HG02884 (cell line): Measurements from ENCODE around the gene EGLN3.
"Not testable (repeated sequence)": the region's sequence is repeated elsewhere in the genome, so short reads cannot be mapped to it uniquely, and the experiment has no call there.

Experiments used
- ATAC-seq: cut with Tn5 transposase; IDR thresholded peaks from one replicate; pipeline ENCODE4 v1.9.1; 2021; ENCODE audit warnings: mild to moderate bottlenecking, moderate library complexity; ENCODE audit not compliant: unreplicated experiment

EGLN3 gene

DNA sequence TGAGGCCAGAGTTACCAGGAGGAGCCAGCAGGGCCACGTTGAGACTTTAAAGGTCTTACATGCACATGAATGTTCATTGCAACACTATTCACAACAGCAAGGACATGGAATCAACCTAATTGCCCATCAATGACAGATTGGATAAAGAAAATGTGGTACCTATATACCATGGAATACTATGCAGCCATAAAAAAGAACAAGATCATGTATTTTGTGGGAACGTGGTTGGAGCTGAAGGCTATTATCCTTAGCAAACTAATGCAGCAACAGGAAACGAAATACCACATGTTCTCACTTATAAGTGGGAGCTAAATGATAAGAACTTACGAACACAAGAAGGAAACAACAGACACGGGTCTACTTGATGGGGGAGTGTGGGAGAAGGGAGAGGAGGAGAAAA is 11.6 kb upstream of the EGLN3 start:
- ATAC-seq, result not testable (repeated sequence)

DNA sequence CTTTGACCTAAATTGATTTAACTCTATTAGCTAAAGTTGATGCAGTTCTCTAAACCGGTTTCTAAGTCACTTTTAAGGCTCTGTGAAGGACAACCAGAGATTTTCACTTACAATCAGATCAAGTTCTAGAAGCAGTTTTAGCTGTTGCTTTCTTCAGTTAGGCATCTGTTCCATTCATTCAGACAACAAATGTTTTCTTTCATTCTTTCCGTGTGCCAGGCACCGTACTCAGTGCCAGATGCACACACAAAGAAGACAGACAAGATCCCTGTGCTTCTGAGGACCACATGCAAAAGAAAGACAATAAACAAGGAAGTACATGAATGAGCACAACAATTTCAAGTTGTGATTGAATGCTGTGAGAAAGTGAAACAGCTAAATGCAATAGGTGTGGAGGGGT is 11.1 kb upstream of the EGLN3 start:
- no peak for ATAC-seq

- no peak for ATAC-seq
These were observed 8.8 kb upstream of the EGLN3 start for GRCh38 chr14:33959692-33960151.

- no peak for ATAC-seq
These were observed 7.8 kb upstream of the EGLN3 start for GRCh38 chr14:33958605-33959226.

GRCh38 chr14:33957993-33958392 is 7.1 kb upstream of the EGLN3 start:
- no peak for ATAC-seq

DNA sequence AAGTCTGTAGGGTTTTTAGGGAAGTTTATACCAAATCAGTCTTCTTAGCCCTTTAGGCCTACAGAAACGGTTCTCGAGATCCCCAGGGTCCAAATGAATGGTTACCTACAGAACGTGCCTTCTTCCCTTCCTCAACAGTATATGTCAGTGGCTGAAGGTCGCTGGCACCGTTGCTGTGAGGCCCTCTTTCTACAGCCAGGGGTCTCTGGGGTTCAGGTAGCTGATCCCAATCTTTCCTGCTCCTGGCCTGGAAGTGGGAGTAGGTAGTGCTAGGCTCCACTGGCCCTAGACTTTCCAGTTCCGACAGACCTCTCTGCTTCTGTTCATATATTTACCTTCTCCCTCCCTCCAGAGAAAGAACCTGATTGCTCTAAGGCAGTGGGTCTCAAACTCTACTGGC is 6.4 kb upstream of the EGLN3 start:
- ATAC-seq, result no peak

- ATAC-seq, result no peak
These were observed 5.8 kb upstream of the EGLN3 start for GRCh38 chr14:33956640-33957039.

DNA sequence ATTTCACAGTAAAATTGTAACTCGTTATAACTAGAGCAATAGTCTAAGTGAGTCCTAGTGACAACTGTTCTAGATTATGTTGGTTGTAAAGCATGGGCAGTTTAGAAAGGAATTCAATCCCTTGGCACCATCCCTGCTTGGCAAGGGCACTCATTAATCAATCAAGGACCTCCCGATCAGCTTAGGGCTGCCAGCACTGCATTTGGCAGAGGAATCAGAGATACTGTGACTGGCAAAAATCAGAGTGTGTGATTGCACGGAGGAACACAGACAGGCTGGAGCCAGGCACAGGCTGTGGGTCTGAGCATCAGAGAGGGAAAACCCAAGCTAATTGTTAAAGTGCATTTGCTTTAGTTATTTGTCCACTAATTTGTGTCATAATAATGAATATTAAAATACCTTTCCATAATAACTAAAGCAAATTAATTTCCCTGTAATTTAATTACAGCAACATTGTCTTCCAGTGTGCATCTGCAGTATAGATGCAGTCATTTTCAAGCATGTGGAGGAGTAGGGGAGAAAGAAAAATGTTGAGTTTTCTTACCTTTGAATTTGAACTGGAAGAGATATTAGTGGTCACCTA is 3.2 kb upstream of the EGLN3 start:
- no peak for ATAC-seq

- ATAC-seq, result no peak
These were observed 1.7 kb upstream of the EGLN3 start for GRCh38 chr14:33952541-33952940.

- ATAC-seq, result peak; percentile 1
These were observed 438 bp upstream of the EGLN3 start for GRCh38 chr14:33951183-33951840.

DNA sequence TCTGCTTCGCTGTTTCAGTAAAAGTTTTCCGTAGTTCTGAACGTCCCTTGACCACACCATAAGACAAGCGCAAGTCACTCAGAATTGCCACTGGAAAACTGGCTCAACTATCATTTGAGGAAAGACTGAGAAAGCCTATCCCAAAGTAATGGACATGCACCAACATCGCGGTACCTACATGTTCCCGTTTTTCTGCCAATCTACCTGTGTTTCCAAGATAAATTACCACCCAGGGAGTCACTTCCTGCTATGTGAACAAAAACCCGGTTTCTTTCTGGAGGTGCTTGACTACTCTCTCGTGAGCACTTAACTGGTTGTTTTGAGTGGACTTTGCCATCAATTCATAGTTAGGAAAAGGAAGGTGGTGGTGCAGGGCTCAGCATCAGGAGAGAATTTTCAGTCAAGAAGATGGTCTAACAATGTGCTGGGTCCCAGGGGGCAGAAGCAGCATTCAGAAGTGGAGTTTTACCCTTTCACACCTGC is 1.4 kb downstream of the EGLN3 start:
- no peak for ATAC-seq

DNA sequence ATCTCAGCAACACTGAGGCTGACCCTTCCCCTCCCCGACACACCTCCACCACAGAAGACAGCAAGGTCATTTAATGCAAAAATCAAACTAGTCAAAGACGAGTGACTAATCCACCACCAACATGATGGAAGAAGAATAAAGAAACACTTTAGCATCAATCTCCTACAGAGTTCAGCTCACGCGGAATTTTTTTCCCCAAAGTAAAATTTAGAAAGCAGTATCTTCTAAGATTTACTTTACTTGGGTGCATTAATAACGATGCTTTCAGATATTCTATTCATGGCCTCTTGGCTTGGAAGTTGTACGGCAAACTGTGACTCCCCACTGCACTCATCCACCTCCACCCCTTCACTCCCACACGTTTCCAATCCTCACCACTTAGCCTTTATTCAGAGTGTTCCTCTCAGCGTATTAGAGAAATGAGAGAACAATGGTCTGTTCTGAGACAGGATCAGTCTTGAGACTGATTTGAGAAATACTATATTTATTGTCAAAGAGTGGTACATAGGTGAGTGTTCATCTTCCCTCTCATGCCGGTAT is 1.9 kb downstream of the EGLN3 start:
- ATAC-seq, result no peak

GRCh38 chr14:33948145-33948868 is 2.6 kb downstream of the EGLN3 start:
- no peak for ATAC-seq

GRCh38 chr14:33946679-33947476 is 4.0 kb downstream of the EGLN3 start:
- ATAC-seq, result no peak

DNA sequence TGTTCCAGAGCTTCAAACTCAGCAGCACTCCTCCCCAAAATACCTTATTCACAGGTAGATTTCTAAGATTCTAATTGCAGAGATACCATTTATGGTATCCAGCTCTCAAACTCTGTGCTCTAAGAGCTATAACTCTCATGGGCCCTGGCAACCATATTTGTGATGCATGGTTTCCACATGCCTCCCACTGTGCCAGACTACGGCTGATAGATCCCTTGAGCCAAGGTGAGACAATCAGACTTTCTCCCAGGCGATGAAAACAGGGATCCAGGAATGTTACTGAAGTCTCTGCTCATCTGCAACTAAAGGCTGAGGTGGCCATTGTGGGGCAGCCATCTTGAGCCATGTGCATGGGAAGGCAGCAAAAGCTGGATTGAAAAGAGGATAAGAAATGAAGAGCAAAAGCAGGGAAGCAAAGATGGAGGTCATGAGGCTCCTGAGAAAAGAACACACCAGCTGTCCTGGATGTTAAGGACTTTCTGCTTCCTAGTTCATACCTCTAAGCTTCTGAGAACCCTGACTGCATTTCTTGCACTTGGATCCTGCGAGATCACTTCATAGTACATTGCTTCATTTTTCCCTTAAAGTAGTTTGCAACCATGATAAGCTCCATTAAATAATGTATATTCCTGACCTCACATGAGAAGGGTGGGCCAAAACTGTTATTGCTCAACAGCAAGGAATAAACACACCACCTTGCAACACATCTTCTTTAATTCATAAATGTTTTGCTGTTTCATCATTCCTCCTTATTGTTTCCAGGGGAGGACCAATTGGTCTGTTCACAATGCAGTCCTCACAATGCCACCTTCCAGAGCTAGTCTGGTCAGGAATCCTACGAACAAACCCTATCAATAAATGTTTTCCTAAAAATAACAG is 5.4 kb downstream of the EGLN3 start:
- ATAC-seq, result no peak

- no peak for ATAC-seq
These were observed 7.6 kb downstream of the EGLN3 start for GRCh38 chr14:33943096-33943883.

DNA sequence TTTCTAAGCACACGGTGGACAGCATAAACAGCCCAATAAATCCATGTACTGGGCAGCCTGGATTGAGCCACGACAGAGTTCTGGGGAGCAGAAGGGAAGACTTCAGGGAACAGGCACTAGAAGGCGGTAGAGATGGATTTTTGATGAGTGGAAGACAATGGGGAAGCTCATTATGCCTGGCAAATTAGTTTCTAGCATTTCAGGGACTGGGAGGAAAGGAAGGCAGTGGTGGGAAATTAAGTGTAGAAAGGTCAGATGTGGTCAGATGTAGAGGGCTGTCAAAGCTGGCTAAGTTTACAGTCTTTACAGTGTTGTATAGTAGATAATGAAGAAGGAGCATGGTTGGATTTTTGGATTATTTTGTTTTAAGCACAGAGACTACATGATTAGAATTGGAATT is 9.2 kb downstream of the EGLN3 start:
- ATAC-seq, result no peak

GRCh38 chr14:33940561-33941011 is 10.3 kb downstream of the EGLN3 start:
- ATAC-seq, result no peak
